Small intestine (tissue), 7 donors: ENCODE measurements around the gene TENM3. TPM values are rescaled to one million over a fixed set of nuclear protein-coding genes. Genes with fewer than 3 reads are reported as not detected.

Experiments
- DNase-seq, 2 donors: peaks; one replicate each; pipeline versions ENCODE4 v3.0.0 to v3.0.0-alpha.2; 2013
- FAIRE-seq: peaks from 2 replicates; lab custom pipeline; 2012; peaks lifted over from hg19 to GRCh38; lab: Jason Lieb, UNC
- H3K27ac ChIP-seq, 3 donors: one replicate each; pipeline ENCODE4 v1.5.1; 2013; ENCODE audit warnings: low read length in 2 of 3, mild to moderate bottlenecking in 2 of 3, control low read depth in 1 of 3, inconsistent platforms in 1 of 3, low read depth in 1 of 3, moderate library complexity in 1 of 3
- H3K27me3 ChIP-seq, 3 donors: one replicate each; pipeline ENCODE4 v1.6.1; 2013; ENCODE audit warnings: low read length in 3 of 3, inconsistent platforms in 1 of 3; ENCODE audit not compliant: control insufficient read depth in 3 of 3, insufficient read depth in 3 of 3
- H3K36me3 ChIP-seq, 3 donors: one replicate each; pipeline ENCODE4 v1.6.1; 2013; ENCODE audit warnings: low read length in 3 of 3, inconsistent platforms in 1 of 3, low read depth in 1 of 3, mild to moderate bottlenecking in 1 of 3, moderate library complexity in 1 of 3; ENCODE audit not compliant: control insufficient read depth in 3 of 3, insufficient read depth in 2 of 3
- H3K4me1 ChIP-seq, 3 donors: one replicate each; pipeline ENCODE4 v1.6.1; 2013; ENCODE audit warnings: low read length in 2 of 3, inconsistent platforms in 1 of 3, low read depth in 1 of 3, mild to moderate bottlenecking in 1 of 3, moderate library complexity in 1 of 3; ENCODE audit not compliant: control insufficient read depth in 3 of 3, insufficient read depth in 2 of 3
- H3K4me3 ChIP-seq, 3 donors: one replicate each; pipeline ENCODE4 v1.5.1; 2013; ENCODE audit warnings: low read length in 3 of 3, control low read depth in 1 of 3, inconsistent platforms in 1 of 3, low read depth in 1 of 3, mild to moderate bottlenecking in 1 of 3, moderate library complexity in 1 of 3
- H3K9me3 ChIP-seq, 2 donors: one replicate each; pipeline ENCODE4 v1.6.1; 2013; ENCODE audit warnings: low read depth in 1 of 2, low read length in 1 of 2; ENCODE audit not compliant: control insufficient read depth in 2 of 2, insufficient read depth in 1 of 2
- WGBS, 3 donors: extraction: QIAGEN DNeasy Blood & Tissue Kit; methylation state at CpG; one replicate each; pipeline ENCODE4 v1.1.7; 2013; 5-methylcytosine and 5-hydroxymethylcytosine counted together
- polyA plus RNA-seq, 4 donors: library from polyadenylated mRNA; stranded (reverse) in 3 of 4; unstranded in 1 of 4; fragments of 200-250 nt in 3 of 4; fragments of 120-200 nt in 1 of 4; gene quantifications; one replicate each; pipeline versions ENCODE4 v1.2.1 to v1.2.3, GENCODE V29; 2013
- donor health status: healthy with polysubstance abuse.
- donor health status: control.
- donor health status: control.
- donor health status: Bipolar disorder and iron deficiency.
- donor health status: healthy.

The TENM3 gene
- polyA plus RNA-seq, 4 donors = 0.45 to 4.5 (median 1.1) TPM

DNA sequence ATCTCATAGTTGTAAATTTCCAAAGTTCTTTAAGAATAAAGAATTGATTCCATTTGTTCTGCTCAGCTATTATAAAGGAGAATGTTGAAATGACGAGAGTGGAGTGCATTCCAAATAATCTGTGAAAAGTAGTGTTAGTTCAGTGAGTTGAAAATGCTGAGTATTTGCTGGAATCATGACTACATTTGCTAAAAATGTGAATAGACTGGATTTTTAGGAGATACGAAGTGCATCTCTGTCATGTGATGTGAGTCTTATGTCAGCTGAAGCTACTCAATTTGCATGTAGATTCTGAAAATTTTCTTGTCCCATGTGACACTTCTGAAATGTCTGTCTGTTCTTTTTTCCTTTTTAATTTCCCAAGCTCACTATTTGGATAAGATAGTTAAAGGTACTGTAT, 468.0 kb downstream of the TENM3 start:
- 64 to 73% (median 73%) methylated on average over 2 of the region's 2 CpGs for WGBS, 3 donors
- H3K27me3 ChIP-seq = no peaks in the 10 kb centered on the region
- H3K36me3 ChIP-seq = no peaks in the 10 kb centered on the region
- H3K4me3 ChIP-seq = no peak overlapping the region
- H3K9me3 ChIP-seq = no peaks in the 10 kb centered on the region
- H3K4me1 ChIP-seq = no peaks in the 10 kb centered on the region
- no peak for DNase-seq
- no peak overlapping the region for H3K27ac ChIP-seq
- FAIRE-seq = no peak

DNA sequence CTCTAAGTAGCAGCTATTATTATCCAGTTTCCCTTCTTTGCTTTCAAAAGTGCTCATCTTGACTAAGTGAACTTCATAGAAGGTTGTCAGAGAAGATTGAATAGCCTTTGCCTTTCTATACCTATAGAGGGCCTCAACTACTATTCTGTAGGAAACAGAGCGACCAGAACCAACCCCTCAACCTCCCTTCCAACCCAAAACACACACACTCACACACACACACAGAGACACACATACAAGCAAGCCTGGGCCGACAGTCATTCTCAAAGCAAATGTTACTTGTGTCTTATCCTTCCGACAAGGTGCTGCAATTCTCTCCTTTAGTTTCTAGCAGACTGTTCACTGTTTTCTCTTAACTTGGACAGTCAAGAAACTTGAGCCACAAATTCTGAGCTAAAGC, 472.3 kb downstream of the TENM3 start:
- 72 to 88% (median 78%) methylated on average over 3 of the region's 3 CpGs for WGBS, 3 donors
- no peaks in the 10 kb centered on the region for H3K4me1 ChIP-seq
- no peak for FAIRE-seq

GRCh38 chr4:182716192-182716591, 473.0 kb downstream of the TENM3 start:
- H3K9me3 ChIP-seq = no peaks in the 10 kb centered on the region
- H3K4me1 ChIP-seq = no peaks in the 10 kb centered on the region
- H3K27ac ChIP-seq = no peak overlapping the region
- H3K27me3 ChIP-seq = peaks cover 0 to 3% (median 0%) of the 10 kb centered on the region in 3 donors
- no peak overlapping the region for H3K4me3 ChIP-seq
- no peak for FAIRE-seq
- WGBS, 3 donors = 78 to 83% (median 80%) methylated on average over 3 of the region's 3 CpGs
- DNase-seq = no peak
- peaks cover 0 to 2% (median 0%) of the 10 kb centered on the region in 3 donors for H3K36me3 ChIP-seq

More for the DNA sequence above, 472.3 kb downstream of the TENM3 start:
- Histone ChIP-seq H3K36me3 (peaks cover 0 to 2% (median 0%) of the 10 kb centered on the region in 3 donors), H3K9me3 (no peaks in the 10 kb centered on the region), H3K27me3 (no peaks in the 10 kb centered on the region), H3K27ac (no peak overlapping the region), H3K4me3 (no peak overlapping the region)
- DNase-seq = no peak

- Histone ChIP-seq H3K4me3 (no peak overlapping the region), H3K27ac (no peak overlapping the region), H3K9me3 (no peaks in the 10 kb centered on the region), H3K36me3 (peaks cover 0 to 2% (median 0%) of the 10 kb centered on the region in 3 donors), H3K4me1 (no peaks in the 10 kb centered on the region), H3K27me3 (peaks cover 0 to 3% (median 0%) of the 10 kb centered on the region in 3 donors)
- DNase-seq (no peak), FAIRE-seq (no peak)
- 77 to 81% (median 79%) methylated on average over 6 of the region's 6 CpGs for WGBS, 3 donors
These were observed 474.8 kb downstream of the TENM3 start for GRCh38 chr4:182717788-182718583.

DNA sequence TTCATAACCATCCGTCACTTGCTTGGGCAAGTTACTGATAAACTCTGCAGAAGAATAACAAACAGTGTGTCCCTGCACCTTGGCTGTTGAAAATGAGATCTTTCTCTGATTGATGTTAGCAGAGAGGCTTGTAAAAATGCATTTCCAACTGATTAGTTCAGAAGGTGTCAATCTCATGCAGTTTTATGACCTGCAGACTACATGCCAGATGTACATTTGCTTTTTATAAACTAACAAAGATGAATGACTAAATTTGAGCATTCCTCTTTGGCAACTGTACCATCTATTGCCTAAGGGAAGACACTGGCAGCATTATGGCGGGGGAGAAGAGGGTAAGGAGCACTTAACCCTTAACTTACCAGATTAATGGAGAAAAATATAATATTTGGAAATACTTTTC, 481.2 kb downstream of the TENM3 start:
- peaks cover 0 to 3% (median 0%) of the 10 kb centered on the region in 3 donors for H3K27me3 ChIP-seq
- no peak overlapping the region for H3K4me3 ChIP-seq
- WGBS, 3 donors = 18 to 47% (median 40%) methylated on average over 2 of the region's 2 CpGs
- no peaks in the 10 kb centered on the region for H3K4me1 ChIP-seq
- H3K9me3 ChIP-seq = no peaks in the 10 kb centered on the region
- FAIRE-seq = no peak
- no peak overlapping the region for H3K27ac ChIP-seq
- H3K36me3 ChIP-seq = no peaks in the 10 kb centered on the region
- DNase-seq = no peak

- Histone ChIP-seq H3K9me3 (no peaks in the 10 kb centered on the region), H3K4me3 (no peak overlapping the region), H3K27me3 (no peaks in the 10 kb centered on the region), H3K27ac (no peak overlapping the region), H3K36me3 (no peaks in the 10 kb centered on the region), H3K4me1 (no peaks in the 10 kb centered on the region)
- WGBS, 3 donors = 85 to 91% (median 86%) methylated on average over 2 of the region's 2 CpGs
- no peak for DNase-seq
- no peak for FAIRE-seq
These were observed 486.3 kb downstream of the TENM3 start for GRCh38 chr4:182729516-182729915.

GRCh38 chr4:182730791-182731190, 487.6 kb downstream of the TENM3 start:
- Histone ChIP-seq H3K4me1 (no peaks in the 10 kb centered on the region), H3K27ac (no peak overlapping the region), H3K4me3 (no peak overlapping the region), H3K27me3 (no peaks in the 10 kb centered on the region), H3K36me3 (no peaks in the 10 kb centered on the region), H3K9me3 (no peaks in the 10 kb centered on the region)
- FAIRE-seq = no peak
- DNase-seq = no peak
- WGBS, 3 donors = 82 to 88% (median 88%) methylated on average over 3 of the region's 3 CpGs

- DNase-seq (no peak), FAIRE-seq (no peak)
- no peak overlapping the region for H3K27ac ChIP-seq
- no peaks in the 10 kb centered on the region for H3K9me3 ChIP-seq
- 80 to 92% (median 84%) methylated on average over 2 of the region's 2 CpGs for WGBS, 3 donors
- no peaks in the 10 kb centered on the region for H3K36me3 ChIP-seq
- H3K27me3 ChIP-seq = no peaks in the 10 kb centered on the region
- no peaks in the 10 kb centered on the region for H3K4me1 ChIP-seq
- H3K4me3 ChIP-seq = no peak overlapping the region
These were observed 493.0 kb downstream of the TENM3 start for GRCh38 chr4:182736207-182736606.
